ENCODE data around the gene GJB6.

The GJB6 gene

DNA sequence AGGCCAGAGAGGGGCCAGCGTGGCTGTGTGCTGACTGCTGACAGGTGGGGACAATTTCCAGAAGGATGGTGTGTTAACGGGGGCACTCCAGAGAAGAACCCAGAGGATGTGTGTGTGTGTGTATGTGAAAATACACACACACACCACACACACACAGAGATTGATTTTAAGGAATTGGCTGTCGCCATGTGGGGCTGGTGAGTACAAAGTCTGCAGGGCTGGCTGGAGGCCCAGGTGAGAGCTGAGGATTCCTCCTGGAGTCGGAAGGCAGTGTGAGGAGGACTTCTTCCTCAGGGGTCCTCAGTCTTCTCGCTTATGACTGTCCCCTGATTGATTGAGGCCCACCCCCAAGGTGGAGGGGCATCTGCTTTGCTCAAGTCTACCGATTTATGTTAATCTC, 7.6 kb upstream of the GJB6 start:
- no CpG with 5 or more reads among the region's 6 CpGs for WGBS (ENCODE audit: extremely low coverage, insufficient coverage, insufficient read length)
- no peaks in the 10 kb centered on the region for H3K36me3 ChIP-seq (ENCODE audit: control insufficient read depth in 1 of 2, insufficient read depth in 2 of 2, low read length in 2 of 2)

DNA sequence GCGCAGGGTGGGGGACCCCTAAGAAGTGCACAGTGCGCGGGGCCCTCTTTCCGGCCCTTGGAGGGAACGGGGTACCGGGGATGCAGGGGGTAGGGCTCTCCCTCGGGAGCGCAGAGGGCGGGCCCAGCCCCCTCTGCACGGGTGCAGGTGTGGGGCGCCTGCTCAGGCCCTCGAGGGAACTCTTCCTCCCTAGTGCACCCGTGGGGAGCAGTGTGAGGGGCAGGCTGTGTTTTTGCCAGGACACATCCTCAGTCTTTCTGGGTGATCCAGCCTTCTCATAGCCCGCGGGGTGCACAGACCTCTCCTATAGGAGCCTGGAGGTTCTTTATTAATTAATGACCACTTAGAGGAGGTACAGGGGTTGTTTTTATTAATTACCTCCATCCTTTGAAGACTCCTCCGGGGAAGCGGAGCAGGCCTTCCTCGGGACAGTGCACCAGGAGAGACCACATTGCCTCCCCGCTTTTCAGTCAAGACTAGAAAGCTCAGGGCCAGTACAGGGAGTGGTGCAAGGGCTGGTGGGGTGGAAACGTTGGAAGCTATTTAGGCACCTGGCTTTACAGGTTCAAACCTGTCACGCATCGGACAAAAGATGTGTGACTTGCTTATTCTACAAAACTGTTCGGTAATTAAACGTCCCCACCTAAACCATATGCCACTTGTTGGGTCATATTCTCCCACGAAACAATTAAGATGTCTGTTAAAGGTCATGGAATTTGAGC, 598 bp upstream of the GJB6 start:
- no peak for DNase-seq

More for the DNA sequence above, 7.6 kb upstream of the GJB6 start:
- no peak overlapping the region for H3K4ac ChIP-seq (ENCODE audit: low read depth, low read length)
- no peaks in the 10 kb centered on the region for H3K27me3 ChIP-seq (ENCODE audit: insufficient read depth, low read length)
- peaks cover 3% of the 10 kb centered on the region for H3K9me3 ChIP-seq (ENCODE audit: insufficient read depth, low read depth, low read length)
- H3K9ac ChIP-seq (ENCODE audit: low read length) = no peak overlapping the region
- no peaks in the 10 kb centered on the region for H3K79me2 ChIP-seq (ENCODE audit: control insufficient read depth, insufficient read depth, low read length, poor library complexity)
- no peak overlapping the region for H3K4me2 ChIP-seq (ENCODE audit: low read length)
- H3K79me1 ChIP-seq (ENCODE audit: low read length) = no peaks in the 10 kb centered on the region
- H3K14ac ChIP-seq (ENCODE audit: low read length) = no peak overlapping the region
- H4K12ac ChIP-seq (ENCODE audit: low read depth, low read length) = no peak overlapping the region
- no peak overlapping the region for H3K18ac ChIP-seq (ENCODE audit: low read length)
- no peak overlapping the region for H4K91ac ChIP-seq (ENCODE audit: low read depth, low read length)
- peaks cover 0 to 2% of the 10 kb centered on the region in 2 experiments for H3K4me1 ChIP-seq (ENCODE audit: control insufficient read depth in 1 of 2, insufficient read depth in 2 of 2, low read length in 2 of 2)
- H2BK5ac ChIP-seq (ENCODE audit: low read depth, low read length, poor library complexity) = no peak overlapping the region
- H2BK12ac ChIP-seq (ENCODE audit: low read length) = no peak overlapping the region
- H3K23ac ChIP-seq (ENCODE audit: low read length) = no peak overlapping the region
- H2BK120ac ChIP-seq (ENCODE audit: insufficient read depth, low read length, poor library complexity) = no peak overlapping the region
- no peak overlapping the region for H2AFZ ChIP-seq (ENCODE audit: insufficient read depth, low read length, poor library complexity)
- DNase-seq = no peak
- no peak overlapping the region for H2AK5ac ChIP-seq (ENCODE audit: low read length)
- no peak overlapping the region for H3K27ac ChIP-seq (ENCODE audit: low read depth, low read length)
- no peak overlapping the region for H4K8ac ChIP-seq (ENCODE audit: low read depth, low read length)
- H3K4me3 ChIP-seq (ENCODE audit: low read depth, low read length) = no peak overlapping the region

DNA sequence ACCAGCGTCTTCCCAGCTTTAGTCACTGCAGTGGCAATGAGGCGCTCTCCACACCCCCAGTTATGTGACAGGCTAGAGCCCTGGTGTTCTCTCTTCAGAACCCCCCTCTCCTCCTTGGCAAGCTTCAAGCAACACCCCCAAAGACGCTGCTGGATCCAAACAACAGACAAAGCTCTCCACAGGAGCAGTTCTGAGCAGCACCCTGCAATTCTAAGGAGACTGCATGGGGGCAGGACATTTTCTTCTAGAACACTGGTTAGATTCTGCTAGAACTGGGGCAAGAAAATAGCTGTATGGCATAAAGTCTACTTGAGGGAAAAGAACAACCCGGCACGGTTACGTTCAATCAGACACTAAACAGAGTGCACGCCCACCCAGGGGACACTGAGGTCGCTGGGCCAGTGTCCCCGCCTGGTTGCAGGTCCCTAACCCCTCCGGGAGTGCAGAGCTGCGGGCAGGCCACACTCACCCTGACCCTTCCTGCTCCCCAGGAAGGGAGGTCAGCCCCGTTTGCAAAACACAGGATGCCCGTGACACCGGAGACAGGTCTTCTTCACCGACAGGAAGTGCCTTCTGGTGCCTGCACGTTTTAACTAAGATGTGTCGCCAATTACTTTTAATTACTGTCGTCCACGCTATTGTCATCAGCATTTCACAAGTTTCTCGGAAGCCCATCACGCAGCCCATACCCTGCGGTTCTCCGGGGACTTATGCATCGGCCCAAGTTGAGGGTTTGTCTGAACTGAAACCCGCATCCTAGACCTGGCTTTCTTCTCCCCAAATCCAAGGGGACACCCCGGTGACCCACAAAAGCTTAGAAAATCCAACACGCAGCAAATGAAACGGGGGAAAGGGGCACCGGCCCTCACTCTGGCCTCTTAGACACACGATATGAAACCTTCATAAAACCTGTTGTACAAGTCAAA, 943 bp downstream of the GJB6 start:
- Histone ChIP-seq H3K9ac (ENCODE audit: low read length) (no peak overlapping the region), H2BK12ac (ENCODE audit: low read length) (no peak overlapping the region), H2AK5ac (ENCODE audit: low read length) (no peak overlapping the region), H3K36me3 (ENCODE audit: control insufficient read depth in 1 of 2, insufficient read depth in 2 of 2, low read length in 2 of 2) (no peaks in the 10 kb centered on the region), H3K4me3 (ENCODE audit: low read depth, low read length) (no peak overlapping the region), H3K4me1 (ENCODE audit: control insufficient read depth in 1 of 2, insufficient read depth in 2 of 2, low read length in 2 of 2) (peaks cover 11 to 14% of the 10 kb centered on the region in 2 experiments), H3K18ac (ENCODE audit: low read length) (no peak overlapping the region), H2BK120ac (ENCODE audit: insufficient read depth, low read length, poor library complexity) (no peak overlapping the region), H3K27me3 (ENCODE audit: insufficient read depth, low read length) (peaks cover 20% of the 10 kb centered on the region), H4K91ac (ENCODE audit: low read depth, low read length) (no peak overlapping the region), H4K8ac (ENCODE audit: low read depth, low read length) (no peak overlapping the region), H3K4me2 (ENCODE audit: low read length) (peak overlapping the region; percentile 89), H3K27ac (ENCODE audit: low read depth, low read length) (no peak overlapping the region), H4K12ac (ENCODE audit: low read depth, low read length) (no peak overlapping the region), H3K14ac (ENCODE audit: low read length) (no peak overlapping the region), H3K79me1 (ENCODE audit: low read length) (peaks cover 3% of the 10 kb centered on the region), H3K79me2 (ENCODE audit: control insufficient read depth, insufficient read depth, low read length, poor library complexity) (no peaks in the 10 kb centered on the region), H3K9me3 (ENCODE audit: insufficient read depth, low read depth, low read length) (peaks cover 4% of the 10 kb centered on the region), H2BK5ac (ENCODE audit: low read depth, low read length, poor library complexity) (no peak overlapping the region), H3K23ac (ENCODE audit: low read length) (no peak overlapping the region), H3K4ac (ENCODE audit: low read depth, low read length) (no peak overlapping the region), H2AFZ (ENCODE audit: insufficient read depth, low read length, poor library complexity) (peak overlapping the region; percentile 50)
- peak in 1 of 2 donors; percentile 8 for DNase-seq
- WGBS (ENCODE audit: extremely low coverage, insufficient coverage, insufficient read length) = no CpG with 5 or more reads among the region's 30 CpGs

More for the DNA sequence above, 598 bp upstream of the GJB6 start:
- no peaks in the 10 kb centered on the region for H3K36me3 ChIP-seq (ENCODE audit: control insufficient read depth in 1 of 2, insufficient read depth in 2 of 2, low read length in 2 of 2)
- no peaks in the 10 kb centered on the region for H3K79me2 ChIP-seq (ENCODE audit: control insufficient read depth, insufficient read depth, low read length, poor library complexity)
- H3K79me1 ChIP-seq (ENCODE audit: low read length) = peaks cover 3% of the 10 kb centered on the region
- H4K8ac ChIP-seq (ENCODE audit: low read depth, low read length) = no peak overlapping the region
- H3K14ac ChIP-seq (ENCODE audit: low read length) = no peak overlapping the region
- peaks cover 2% of the 10 kb centered on the region for H3K9me3 ChIP-seq (ENCODE audit: insufficient read depth, low read depth, low read length)
- H4K91ac ChIP-seq (ENCODE audit: low read depth, low read length) = no peak overlapping the region
- H3K4me3 ChIP-seq (ENCODE audit: low read depth, low read length) = no peak overlapping the region
- peak overlapping the region; percentile 14 for H2BK5ac ChIP-seq (ENCODE audit: low read depth, low read length, poor library complexity)
- no peak overlapping the region for H2BK12ac ChIP-seq (ENCODE audit: low read length)
- WGBS (ENCODE audit: extremely low coverage, insufficient coverage, insufficient read length) = no CpG with 5 or more reads among the region's 25 CpGs
- H3K27ac ChIP-seq (ENCODE audit: low read depth, low read length) = no peak overlapping the region
- no peak overlapping the region for H3K18ac ChIP-seq (ENCODE audit: low read length)
- peaks cover 20% of the 10 kb centered on the region for H3K27me3 ChIP-seq (ENCODE audit: insufficient read depth, low read length)
- H3K23ac ChIP-seq (ENCODE audit: low read length) = peak overlapping the region; percentile 29
- H2BK120ac ChIP-seq (ENCODE audit: insufficient read depth, low read length, poor library complexity) = no peak overlapping the region
- peak overlapping the region; percentile 59 for H3K9ac ChIP-seq (ENCODE audit: low read length)
- no peak overlapping the region for H2AK5ac ChIP-seq (ENCODE audit: low read length)
- H3K4me2 ChIP-seq (ENCODE audit: low read length) = peak overlapping the region; percentile 89
- peaks cover 11 to 14% of the 10 kb centered on the region in 2 experiments for H3K4me1 ChIP-seq (ENCODE audit: control insufficient read depth in 1 of 2, insufficient read depth in 2 of 2, low read length in 2 of 2)
- H2AFZ ChIP-seq (ENCODE audit: insufficient read depth, low read length, poor library complexity) = no peak overlapping the region
- H3K4ac ChIP-seq (ENCODE audit: low read depth, low read length) = no peak overlapping the region
- no peak overlapping the region for H4K12ac ChIP-seq (ENCODE audit: low read depth, low read length)

DNA sequence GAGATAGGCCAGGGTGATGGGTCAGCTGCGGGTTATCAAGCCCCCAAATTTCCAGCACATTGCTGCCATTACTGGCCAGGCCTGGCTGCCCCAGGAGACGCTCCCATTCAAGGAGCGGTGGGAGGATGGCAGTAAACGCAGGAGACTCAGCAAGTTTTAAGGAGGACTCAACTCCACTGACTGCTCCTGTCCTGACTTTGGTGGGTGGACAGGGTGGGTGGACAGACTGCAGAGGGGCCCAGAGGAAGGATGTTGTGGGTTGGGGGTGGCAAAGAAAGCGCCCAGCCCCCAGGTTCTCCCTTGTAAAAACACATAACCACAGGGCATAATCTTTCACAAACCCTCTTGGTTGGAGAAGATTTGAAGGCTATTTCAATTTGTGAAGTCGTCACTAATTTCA, 4.4 kb downstream of the GJB6 start:
- no peak for DNase-seq
- Histone ChIP-seq H3K79me2 (ENCODE audit: control insufficient read depth, insufficient read depth, low read length, poor library complexity) (no peaks in the 10 kb centered on the region), H3K27ac (ENCODE audit: low read depth, low read length) (no peak overlapping the region), H3K4ac (ENCODE audit: low read depth, low read length) (no peak overlapping the region), H4K91ac (ENCODE audit: low read depth, low read length) (no peak overlapping the region), H3K9ac (ENCODE audit: low read length) (no peak overlapping the region), H3K18ac (ENCODE audit: low read length) (no peak overlapping the region), H3K4me3 (ENCODE audit: low read depth, low read length) (no peak overlapping the region), H2BK12ac (ENCODE audit: low read length) (no peak overlapping the region), H2AK5ac (ENCODE audit: low read length) (no peak overlapping the region), H2BK5ac (ENCODE audit: low read depth, low read length, poor library complexity) (no peak overlapping the region), H3K36me3 (ENCODE audit: control insufficient read depth in 1 of 2, insufficient read depth in 2 of 2, low read length in 2 of 2) (no peaks in the 10 kb centered on the region), H3K4me1 (ENCODE audit: control insufficient read depth in 1 of 2, insufficient read depth in 2 of 2, low read length in 2 of 2) (peaks cover 11 to 14% of the 10 kb centered on the region in 2 experiments), H3K23ac (ENCODE audit: low read length) (no peak overlapping the region), H2BK120ac (ENCODE audit: insufficient read depth, low read length, poor library complexity) (no peak overlapping the region), H3K79me1 (ENCODE audit: low read length) (peaks cover 3% of the 10 kb centered on the region), H3K14ac (ENCODE audit: low read length) (no peak overlapping the region), H4K8ac (ENCODE audit: low read depth, low read length) (no peak overlapping the region), H3K4me2 (ENCODE audit: low read length) (no peak overlapping the region), H2AFZ (ENCODE audit: insufficient read depth, low read length, poor library complexity) (no peak overlapping the region), H3K27me3 (ENCODE audit: insufficient read depth, low read length) (peaks cover 17% of the 10 kb centered on the region), H3K9me3 (ENCODE audit: insufficient read depth, low read depth, low read length) (peaks cover 4% of the 10 kb centered on the region), H4K12ac (ENCODE audit: low read depth, low read length) (no peak overlapping the region)
- no CpG with 5 or more reads among the region's 6 CpGs for WGBS (ENCODE audit: extremely low coverage, insufficient coverage, insufficient read length)
